Left colon (tissue), 2 donors: ENCODE results near the gene ZSCAN22. TPM values are rescaled to one million over a fixed set of nuclear protein-coding genes. Genes with fewer than 3 reads are reported as not detected.
A peak's percentile ranks its signal among the peaks of the same experiment; 100 is the strongest.
"Not testable (repeated sequence)": the region's sequence is repeated elsewhere in the genome, so short reads cannot be mapped to it uniquely, and the experiment has no call there.

Source experiments
- ATAC-seq: fragments of 200-7000 bp; cut with Tn5 transposase; one replicate; pipeline ENCODE4 v1.9.1; 2020; ENCODE audit warnings: mild to moderate bottlenecking, moderate library complexity
- DNase-seq, 2 donors: peaks; one replicate each; pipeline ENCODE4 v3.0.0-alpha.2; 2020
- intact Hi-C, 2 donors: fragments of 100-400 bp; cut with DNase I in 1 of 2; cut with micrococcal nuclease in 1 of 2; formaldehyde crosslinking; loops; one replicate each; pipeline versions ENCODE4 v1.11.2 to v1.14.0; 2022; cut with DNase I, micrococcal nuclease
- total RNA-seq, 2 donors: library from RNA; stranded (reverse); fragmentation: NEBNext Ultra II Directional; extraction: Animal tissue kit (Norgen Biotek cat#: 25700); gene quantifications; one replicate each; pipeline ENCODE4 v1.2.1, GENCODE V29; 2021
- donor health status: DM: no; HTN: no; CAD: no.
- donor health status: DM: yes; HTN: yes; CAD: no.

Gene ZSCAN22
- total RNA-seq, 2 donors from 2014 or later: 2.6 to 2.8 TPM

GRCh38 chr19:58364146-58364545 lies 37.4 kb downstream of the ZSCAN22 start:
- no peak for DNase-seq
- intact Hi-C loops: no loop called here
- ATAC-seq: no peak

- intact Hi-C loops: no loop called here
- no peak for ATAC-seq
Measured at GRCh38 chr19:58366585-58367430, 40.0 kb downstream of the ZSCAN22 start.

GRCh38 chr19:58367698-58368454 lies 41.1 kb downstream of the ZSCAN22 start:
- intact Hi-C loops: no loop called here
- no peak for DNase-seq
- ATAC-seq: no peak

More at GRCh38 chr19:58366585-58367430, 40.0 kb downstream of the ZSCAN22 start:
- no peak for DNase-seq

- DNase-seq (no peak), ATAC-seq (no peak)
- intact Hi-C loops: no loop called here
Measured at GRCh38 chr19:58368561-58369360, 42.0 kb downstream of the ZSCAN22 start.

GRCh38 chr19:58372311-58373133 lies 45.7 kb downstream of the ZSCAN22 start:
- ATAC-seq (no peak), DNase-seq (no peak)
- intact Hi-C loops: no loop called here

- DNase-seq (no peak), ATAC-seq (no peak)
- intact Hi-C loops: no loop called here
Measured at GRCh38 chr19:58374200-58374599, 47.4 kb downstream of the ZSCAN22 start.

GRCh38 chr19:58376724-58377123 lies 49.9 kb downstream of the ZSCAN22 start:
- ATAC-seq, DNase-seq, intact Hi-C loops: not testable (repeated sequence)

- no peak for DNase-seq
- ATAC-seq: no peak
- intact Hi-C loops: no loop called here
Measured at GRCh38 chr19:58379246-58379645, 52.5 kb downstream of the ZSCAN22 start.

GRCh38 chr19:58380037-58380661 lies 53.4 kb downstream of the ZSCAN22 start:
- peak; percentile 43 for ATAC-seq
- no peak for DNase-seq
- intact Hi-C loops: no loop called here

- intact Hi-C loops: no loop called here
- peak; percentile 90 for ATAC-seq
Measured at GRCh38 chr19:58380662-58381459, 54.1 kb downstream of the ZSCAN22 start, which contains the start of gene ZNF837. Gene ZNF837 (minus strand): TSS chr19:58381030. CDS start chr19:58369332, 11,698 bp downstream.

GRCh38 chr19:58381460-58382212 lies 54.8 kb downstream of the ZSCAN22 start:
- no peak for ATAC-seq
- DNase-seq: peak in 1 of 2 donors; percentile 33
- intact Hi-C loops: no loop called here

More at GRCh38 chr19:58380662-58381459, 54.1 kb downstream of the ZSCAN22 start, which contains the start of gene ZNF837:
- peak; percentile 98 to 100 for DNase-seq

GRCh38 chr19:58382997-58383603 lies 56.3 kb downstream of the ZSCAN22 start:
- intact Hi-C loops: no loop called here
- no peak for ATAC-seq
- DNase-seq: no peak

- DNase-seq: no peak
- no peak for ATAC-seq
- intact Hi-C loops: no loop called here
Measured at GRCh38 chr19:58385313-58385890, 58.6 kb downstream of the ZSCAN22 start.

- peak; percentile 25 for ATAC-seq
- DNase-seq: peak in 1 of 2 donors; percentile 30
- intact Hi-C loops: no loop called here
Measured at GRCh38 chr19:58385891-58386575, 59.2 kb downstream of the ZSCAN22 start.
